CD4-positive, alpha-beta T cell (primary cell): Measurements from ENCODE around the gene HAUS6. TPM values are rescaled to one million over a fixed set of nuclear protein-coding genes. Genes with fewer than 3 reads are reported as not detected.

ENCODE experiments used
- ATAC-seq: fragments of 200-7000 bp; cut with Tn5 transposase; one replicate; pipeline ENCODE4 v1.10.0; 2022; ENCODE audit warnings: mild to moderate bottlenecking; ENCODE audit not compliant: poor library complexity
- CTCF ChIA-PET: fragments of 350-600 bp; sonication (Branson Sonifier 250); formaldehyde crosslinking; loops from one replicate; lab custom pipeline; 2021; ENCODE audit warnings: antibody characterized with exemption, inconsistent platforms; lab: Charles Lee
- POLR2A ChIA-PET: fragments of 350-600 bp; sonication (Branson Sonifier 250); formaldehyde crosslinking; loops from one replicate; lab custom pipeline; 2021; ENCODE audit warnings: antibody characterized with exemption, inconsistent platforms; lab: Charles Lee
- DNase-seq, 14 experiments: peaks; one replicate each; pipeline ENCODE4 v3.0.0-alpha.2; 2013 to 2020; ENCODE audit warnings: mixed read lengths in 2 of 14
- H3K27ac ChIP-seq, 2 donors: one replicate each; pipeline versions ENCODE4 v1.5.1 to v1.7.0; 2013; ENCODE audit warnings: low read length in 2 of 2, low read depth in 1 of 2, mild to moderate bottlenecking in 1 of 2
- H3K27me3 ChIP-seq, 2 experiments: 1 replicate in 1 of 2; 2 replicates in 1 of 2; pipeline versions ENCODE4 v1.6.1 to v1.7.0; 2013; ENCODE audit warnings: low read length in 2 of 2, control low read depth in 1 of 2, mild to moderate bottlenecking in 1 of 2, moderate library complexity in 1 of 2; ENCODE audit not compliant: insufficient read depth in 2 of 2, control insufficient read depth in 1 of 2
- H3K36me3 ChIP-seq: one replicate; pipeline ENCODE4 v1.6.1; 2013; ENCODE audit warnings: low read length, control low read depth; ENCODE audit not compliant: insufficient read depth
- H3K4me1 ChIP-seq: one replicate; pipeline ENCODE4 v1.6.1; 2013; ENCODE audit warnings: low read length, control low read depth; ENCODE audit not compliant: insufficient read depth
- H3K4me3 ChIP-seq: one replicate; pipeline ENCODE4 v1.5.1; 2013; ENCODE audit warnings: mild to moderate bottlenecking, low read length, moderate library complexity
- H3K9me3 ChIP-seq, 2 experiments: 1 replicate in 1 of 2; 2 replicates in 1 of 2; pipeline versions ENCODE4 v1.6.1 to v1.7.0; 2013; ENCODE audit warnings: low read length in 2 of 2, mild to moderate bottlenecking in 2 of 2, control low read depth in 1 of 2, moderate library complexity in 1 of 2; ENCODE audit not compliant: control insufficient read depth in 1 of 2, insufficient read depth in 1 of 2
- H3K27ac Mint-ChIP-seq: one replicate; pipeline ENCODE4 v1.8.0; 2020; ENCODE audit warnings: mixed read lengths
- H3K27me3 Mint-ChIP-seq: one replicate; pipeline ENCODE4 v1.8.0; 2021; ENCODE audit warnings: mixed read lengths
- H3K36me3 Mint-ChIP-seq: one replicate; pipeline ENCODE4 v1.8.0; 2021; ENCODE audit warnings: low read depth, mixed read lengths
- H3K4me1 Mint-ChIP-seq: one replicate; pipeline ENCODE4 v1.8.0; 2021; ENCODE audit warnings: low read depth, mixed read lengths
- H3K4me3 Mint-ChIP-seq: one replicate; pipeline ENCODE4 v1.8.0; 2020; ENCODE audit warnings: mild to moderate bottlenecking, mixed read lengths
- H3K9me3 Mint-ChIP-seq: one replicate; pipeline ENCODE4 v1.8.0; 2020; ENCODE audit warnings: mixed read lengths
- intact Hi-C, 2 experiments: fragments of 100-400 bp; cut with DNase I in 1 of 2; cut with micrococcal nuclease in 1 of 2; formaldehyde crosslinking; loops; one replicate each; pipeline versions ENCODE4 v1.15.1 to v1.9.0; 2023 to 2025; cut with DNase I, micrococcal nuclease
- total RNA-seq, 174 experiments: library from RNA in 2 of 174; stranded (reverse) in 2 of 174; gene quantifications; one replicate each; pipeline ENCODE4 v1.2.3 and lab custom pipeline; 2021 to 2026
- TF ChIP-seq, protein P1 (sequence below): fragments of 200-600 bp; IDR thresholded peaks from one replicate; pipeline ENCODE4 v1.8.0; 2022; ENCODE audit warnings: antibody characterized with exemption, mild to moderate bottlenecking

The HAUS6 gene
- total RNA-seq, 2 experiments from 2014 or later, result 14.9 to 17.2 TPM

DNA sequence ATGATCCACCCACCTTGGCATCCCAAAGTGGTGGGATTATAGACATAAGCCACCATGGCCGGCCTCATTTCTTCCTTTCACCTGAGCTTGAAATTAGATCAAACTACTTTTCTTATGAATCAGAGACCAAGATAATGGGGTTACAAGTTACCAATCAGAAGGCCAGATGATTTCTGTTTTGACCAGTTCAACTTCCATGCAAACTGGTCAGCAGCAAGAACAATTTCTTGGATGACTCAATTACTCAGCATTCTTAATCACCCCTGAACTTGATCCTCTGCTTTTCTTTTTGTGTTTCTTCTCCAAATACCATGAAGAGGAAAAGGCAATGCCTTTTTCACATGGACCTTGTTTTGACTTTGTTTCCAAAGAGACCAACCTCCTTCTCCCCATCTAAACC lies 34.6 kb upstream of the HAUS6 start:
- Histone ChIP-seq H3K4me1 (peaks cover 4% of the 10 kb centered on the region), H3K36me3 (no peaks in the 10 kb centered on the region), H3K27me3 (no peaks in the 10 kb centered on the region), H3K9me3 (no peaks in the 10 kb centered on the region), H3K4me3 (no peak overlapping the region), H3K27ac (no peak overlapping the region)
- TF ChIP-seq, protein P1, sequence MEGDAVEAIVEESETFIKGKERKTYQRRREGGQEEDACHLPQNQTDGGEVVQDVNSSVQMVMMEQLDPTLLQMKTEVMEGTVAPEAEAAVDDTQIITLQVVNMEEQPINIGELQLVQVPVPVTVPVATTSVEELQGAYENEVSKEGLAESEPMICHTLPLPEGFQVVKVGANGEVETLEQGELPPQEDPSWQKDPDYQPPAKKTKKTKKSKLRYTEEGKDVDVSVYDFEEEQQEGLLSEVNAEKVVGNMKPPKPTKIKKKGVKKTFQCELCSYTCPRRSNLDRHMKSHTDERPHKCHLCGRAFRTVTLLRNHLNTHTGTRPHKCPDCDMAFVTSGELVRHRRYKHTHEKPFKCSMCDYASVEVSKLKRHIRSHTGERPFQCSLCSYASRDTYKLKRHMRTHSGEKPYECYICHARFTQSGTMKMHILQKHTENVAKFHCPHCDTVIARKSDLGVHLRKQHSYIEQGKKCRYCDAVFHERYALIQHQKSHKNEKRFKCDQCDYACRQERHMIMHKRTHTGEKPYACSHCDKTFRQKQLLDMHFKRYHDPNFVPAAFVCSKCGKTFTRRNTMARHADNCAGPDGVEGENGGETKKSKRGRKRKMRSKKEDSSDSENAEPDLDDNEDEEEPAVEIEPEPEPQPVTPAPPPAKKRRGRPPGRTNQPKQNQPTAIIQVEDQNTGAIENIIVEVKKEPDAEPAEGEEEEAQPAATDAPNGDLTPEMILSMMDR, result no peak
- Mint-ChIP-seq H3K4me3 (no peak overlapping the region), H3K27me3 (no peaks in the 10 kb centered on the region), H3K36me3 (no peaks in the 10 kb centered on the region), H3K9me3 (no peaks in the 10 kb centered on the region), H3K4me1 (no peaks in the 10 kb centered on the region), H3K27ac (no peak overlapping the region)
- intact Hi-C loops, result no loop called here
- CTCF ChIA-PET, result no interaction called here
- POLR2A ChIA-PET, result no interaction called here
- ATAC-seq, result no peak
- DNase-seq, result no peak

DNA sequence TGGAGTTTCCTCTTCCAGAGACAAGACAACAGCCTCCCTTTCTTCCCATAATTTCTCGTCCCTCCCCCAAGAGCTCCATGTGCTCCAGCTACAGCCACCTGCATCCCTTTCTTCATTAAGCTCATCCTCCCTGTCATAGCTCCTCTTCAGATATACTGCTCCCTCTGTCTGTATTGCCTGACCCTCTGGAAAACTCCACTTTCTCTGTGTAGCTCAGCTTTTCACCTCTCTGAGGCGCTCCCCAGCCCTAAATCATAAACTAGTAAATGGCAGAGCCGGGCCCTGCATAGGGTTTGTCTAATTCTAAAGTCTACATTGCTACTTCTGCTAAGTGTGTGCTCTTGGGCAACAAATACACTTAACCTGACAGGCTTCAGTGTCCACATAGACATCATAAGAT lies 33.4 kb upstream of the HAUS6 start:
- no peaks in the 10 kb centered on the region for H3K36me3 ChIP-seq
- no peak overlapping the region for H3K4me3 ChIP-seq
- ATAC-seq (no peak), DNase-seq (no peak)
- POLR2A ChIA-PET, result no interaction called here
- H3K9me3 ChIP-seq, result no peaks in the 10 kb centered on the region
- H3K4me1 ChIP-seq, result peaks cover 4% of the 10 kb centered on the region
- no peak overlapping the region for H3K27ac Mint-ChIP-seq
- H3K4me1 Mint-ChIP-seq, result peaks cover under 1% of the 10 kb centered on the region
- intact Hi-C loops, result no loop called here
- no peaks in the 10 kb centered on the region for H3K9me3 Mint-ChIP-seq
- H3K36me3 Mint-ChIP-seq, result no peaks in the 10 kb centered on the region
- TF ChIP-seq, protein P1, result no peak
- H3K27me3 ChIP-seq, result no peaks in the 10 kb centered on the region
- H3K4me3 Mint-ChIP-seq, result no peak overlapping the region
- H3K27ac ChIP-seq, result no peak overlapping the region
- no peaks in the 10 kb centered on the region for H3K27me3 Mint-ChIP-seq
- CTCF ChIA-PET, result interaction anchor here (0.7 to 0.8 kb wide), 2 partner anchors 198 to 200 kb away, joined by 3 read pairs; no protein-coding TSS in a partner anchor

DNA sequence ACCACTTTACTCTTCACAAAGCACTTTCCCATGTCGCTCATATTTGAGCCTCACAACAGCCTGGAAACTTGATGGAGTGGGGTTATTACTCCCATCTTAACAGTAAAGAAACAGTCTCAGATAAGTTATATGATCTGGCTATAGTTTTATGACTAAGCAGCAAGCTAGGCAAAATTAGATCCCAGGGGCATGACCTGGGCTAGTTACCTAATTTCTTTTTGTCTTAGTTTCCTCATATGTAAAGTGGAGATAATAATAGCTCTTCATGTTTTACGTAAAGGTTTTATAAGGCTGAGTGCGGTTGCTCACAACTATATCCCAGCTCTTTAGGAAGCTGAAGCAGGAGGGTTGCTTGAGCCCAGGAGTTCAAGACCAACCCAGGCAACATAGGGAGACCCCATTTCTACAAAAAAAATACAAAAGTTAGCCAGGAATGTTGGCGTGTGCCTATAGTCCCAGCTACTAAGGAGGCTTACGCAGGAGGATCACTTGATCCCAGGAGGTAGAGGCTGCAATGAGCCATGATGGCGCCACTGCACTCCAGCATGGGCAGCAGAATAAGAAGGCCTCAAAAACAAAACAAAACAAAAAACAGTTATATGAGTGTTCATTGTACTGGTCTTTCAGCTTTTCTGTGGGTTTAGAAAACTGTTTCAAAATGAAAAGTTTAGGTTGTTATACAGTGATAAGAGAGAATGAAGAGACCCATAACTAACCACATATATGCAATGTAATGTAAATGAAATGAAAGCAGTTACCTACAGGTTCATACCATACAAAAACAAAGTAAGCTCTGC lies 31.0 kb upstream of the HAUS6 start:
- H3K27ac ChIP-seq, result no peak overlapping the region
- Mint-ChIP-seq H3K36me3 (no peaks in the 10 kb centered on the region), H3K27ac (no peak overlapping the region), H3K4me3 (no peak overlapping the region), H3K4me1 (peaks cover 16% of the 10 kb centered on the region), H3K9me3 (no peaks in the 10 kb centered on the region), H3K27me3 (no peaks in the 10 kb centered on the region)
- H3K36me3 ChIP-seq, result no peaks in the 10 kb centered on the region
- H3K4me1 ChIP-seq, result peaks cover 16% of the 10 kb centered on the region
- CTCF ChIA-PET, result no interaction called here
- no peaks in the 10 kb centered on the region for H3K27me3 ChIP-seq
- ATAC-seq (no peak), DNase-seq (no peak)
- H3K9me3 ChIP-seq, result no peaks in the 10 kb centered on the region
- TF ChIP-seq, protein P1, result no peak
- POLR2A ChIA-PET, result interaction anchor here (0.6 kb wide), 1 partner anchor 1148 kb away, joined by 3 read pairs; no protein-coding TSS in a partner anchor
- no peak overlapping the region for H3K4me3 ChIP-seq
- intact Hi-C loops, result no loop called here
